GM12878 (cell line): Measurements from ENCODE around the gene KIAA1671. TPM values are rescaled to one million over a fixed set of nuclear protein-coding genes. Genes with fewer than 3 reads are reported as not detected.

ENCODE experiments used
- ATAC-seq: fragments of 200-7000 bp; cut with Tn5 transposase; 3 replicates; pipeline ENCODE4 v1.9.1; 2020; ENCODE audit warnings: mild to moderate bottlenecking, moderate library complexity
- BruUV-seq: library from RNA; stranded (reverse); fragments of 400-500 nt; replicated peaks from 2 replicates; lab custom pipeline; 2021; lab: Mats Ljungman, UMichigan
- CTCF ChIA-PET: fragments of 300-600 bp; sonication (Branson Sonifier 250); formaldehyde crosslinking; extraction: SDS; loops from one replicate; lab custom pipeline; 2021; ENCODE audit warnings: inconsistent platforms; lab: Yijun Ruan, JAX
- POLR2A ChIA-PET: fragments of 350-600 bp; formaldehyde crosslinking; extraction: SDS; loops from one replicate; lab custom pipeline; 2021; ENCODE audit warnings: inconsistent platforms; lab: Charles Lee
- RAD21 ChIA-PET: fragments of 300-600 bp; sonication (Branson Sonifier 250); formaldehyde crosslinking; loops from one replicate; lab custom pipeline; 2023; ENCODE audit warnings: antibody characterized with exemption; ENCODE audit not compliant: unreplicated experiment; lab: Charles Lee
- SMC1A ChIA-PET: fragments of 300-600 bp; sonication (Branson Sonifier 250); formaldehyde crosslinking; loops from one replicate; lab custom pipeline; 2023; ENCODE audit not compliant: unreplicated experiment, uncharacterized antibody; lab: Charles Lee
- DNase-seq: peaks from one replicate; pipeline ENCODE4 v3.0.0-alpha.2; 2011; ENCODE audit warnings: low read depth, low spot score
- FAIRE-seq: peaks from 3 replicates; lab custom pipeline; 2011; peaks lifted over from hg19 to GRCh38; lab: Jason Lieb, UNC
- H2AFZ ChIP-seq: 2 replicates; pipeline ENCODE4 v1.6.0; 2011; ENCODE audit warnings: low read depth, low read length, control low read depth; ENCODE audit not compliant: control insufficient read depth
- H3K27ac ChIP-seq: 2 replicates; pipeline ENCODE4 v1.5.1; 2011; ENCODE audit warnings: control low read depth; ENCODE audit not compliant: control insufficient read depth, insufficient read depth
- H3K27me3 ChIP-seq, 2 experiments: replicated peaks in 1 of 2; 2 replicates each; pipeline versions ENCODE4 v1.6.0 to v1.6.1; 2011; ENCODE audit warnings: low read length in 1 of 2; ENCODE audit not compliant: control insufficient read depth in 2 of 2, insufficient read depth in 2 of 2
- H3K36me3 ChIP-seq, 2 experiments: 2 replicates each; pipeline ENCODE4 v1.5.1; 2011; ENCODE audit warnings: low read length in 1 of 2; ENCODE audit not compliant: control insufficient read depth in 2 of 2, insufficient read depth in 2 of 2
- H3K4me1 ChIP-seq: 2 replicates; pipeline ENCODE4 v1.6.1; 2011; ENCODE audit warnings: mild to moderate bottlenecking, low read length, moderate library complexity, mixed read lengths; ENCODE audit not compliant: control insufficient read depth, insufficient read depth
- H3K4me2 ChIP-seq: 2 replicates; pipeline ENCODE4 v1.6.0; 2011; ENCODE audit warnings: control low read depth; ENCODE audit not compliant: control insufficient read depth, insufficient read depth
- H3K4me3 ChIP-seq: fragments of 200-600 bp; sonication (generic); 2 replicates; pipeline ENCODE4 v1.5.1; 2016
- H3K79me2 ChIP-seq: 2 replicates; pipeline ENCODE4 v1.6.0; 2011; ENCODE audit warnings: low read length; ENCODE audit not compliant: control insufficient read depth, insufficient read depth
- H3K9ac ChIP-seq: 2 replicates; pipeline ENCODE4 v1.8.0; 2011; ENCODE audit warnings: low read length, control low read depth, mixed read lengths; ENCODE audit not compliant: control insufficient read depth, insufficient read depth
- H3K9me3 ChIP-seq: replicated peaks from 3 replicates; pipeline ENCODE4 v1.5.1; 2011; ENCODE audit warnings: mild to moderate bottlenecking, low read length; ENCODE audit not compliant: control insufficient read depth, insufficient read depth
- H4K20me1 ChIP-seq: 2 replicates; pipeline ENCODE4 v1.6.0; 2011; ENCODE audit not compliant: control insufficient read depth, insufficient read depth
- CHD1 ChIP-seq: IDR thresholded peaks from 2 replicates; pipeline ENCODE4 v1.6.1; 2012; ENCODE audit warnings: low read depth, low read length, improper control_type of control experiment
- IKZF2 ChIP-seq, 2 experiments: fragments of 450-650 bp; IDR thresholded peaks; 2 replicates each; pipeline ENCODE4 v1.6.1; 2017; ENCODE audit warnings: mild to moderate bottlenecking in 2 of 2, moderate library complexity in 2 of 2
- KAT2A ChIP-seq: conservative IDR thresholded peaks from 2 replicates; pipeline ENCODE4 v1.6.1; 2011; ENCODE audit warnings: low read depth, low read length; ENCODE audit not compliant: control insufficient read depth
- NBN ChIP-seq: fragments of 450-650 bp; IDR thresholded peaks from 2 replicates; pipeline ENCODE4 v1.6.1; 2016
- RAD51 ChIP-seq: fragments of 450-650 bp; IDR thresholded peaks from 2 replicates; pipeline ENCODE4 v1.6.1; 2016; ENCODE audit warnings: moderate library complexity, mild to moderate bottlenecking, inconsistent platforms
- RFX5 ChIP-seq: IDR thresholded peaks from 2 replicates; pipeline ENCODE4 v1.6.1; 2011; ENCODE audit warnings: low read depth, low read length, improper control_type of control experiment
- SP1 ChIP-seq: IDR thresholded peaks from one replicate; pipeline ENCODE4 v1.6.1; 2011; ENCODE audit warnings: low read depth, low read length
- YY1 ChIP-seq: IDR thresholded peaks from 2 replicates; pipeline ENCODE4 v1.6.1; 2011; ENCODE audit warnings: low read depth, mild to moderate bottlenecking, low read length
- WGBS: methylation state at CpG from one replicate; pipeline ENCODE4 v1.1.6; 2016; ENCODE audit warnings: low lambda C conversion rate; ENCODE audit not compliant: insufficient replicate concordance, insufficient coverage; ENCODE audit errors: missing lambda C conversion rate; 5-methylcytosine and 5-hydroxymethylcytosine counted together
- in situ Hi-C: fragments of 300-500 bp; cut with MboI; formaldehyde crosslinking; loops from 9 replicates; pipeline ENCODE4 v1.14.3; 2018; ENCODE audit warnings: mixed read lengths
- intact Hi-C: fragments of 100-400 bp; cut with micrococcal nuclease; formaldehyde crosslinking; loops from one replicate; pipeline ENCODE4 v1.14.2; 2022; ENCODE audit not compliant: unreplicated experiment
- polyA plus RNA-seq, 11 experiments: library from polyadenylated mRNA; depleted of rRNA in 4 of 11; unstranded in 6 of 11; stranded (reverse) in 5 of 11; fragments of >200 nt; fragmentation: Nextera tagmentation in 4 of 11; fragmentation: Illumina TruSeq in 1 of 11; extraction: Ambion mirVana in 4 of 11; extraction: Trizol in 1 of 11; gene quantifications; 1 replicate in 1 of 11; 2 replicates in 10 of 11; pipeline versions ENCODE4 v1.2.1 to v1.2.3, GENCODE V29; 2011 to 2016; ENCODE audit warnings: inconsistent platforms in 2 of 11, missing spikeins in 2 of 11, low read depth in 1 of 11
- total RNA-seq, 4 experiments: library from RNA; depleted of rRNA in 3 of 4; stranded (reverse); fragments of >200 nt in 3 of 4; fragmentation: Illumina TruSeq in 1 of 4; extraction: Trizol in 1 of 4; gene quantifications; 2 replicates each; pipeline versions ENCODE4 v1.2.1 to v1.2.3, GENCODE V29; 2013 to 2021

KIAA1671 gene
- total and polyA plus RNA-seq, 10 of the 15 experiments (the other 5 are each of a cell fraction or from before 2014, with no cell fraction given): 0.05 to 2.7 (median 0.33) TPM

GRCh38 chr22:25206998-25207397 is 254.5 kb downstream of the KIAA1671 start:
- Histone ChIP-seq H2AFZ (no peak overlapping the region), H3K4me3 (no peak overlapping the region), H3K4me1 (no peaks in the 10 kb centered on the region), H3K79me2 (no peaks in the 10 kb centered on the region), H4K20me1 (no peaks in the 10 kb centered on the region), H3K27ac (no peak overlapping the region), H3K9me3 (no peaks in the 10 kb centered on the region), H3K9ac (no peak overlapping the region), H3K36me3 (no peaks in the 10 kb centered on the region), H3K4me2 (no peak overlapping the region), H3K27me3 (no peaks in the 10 kb centered on the region)
- TF ChIP-seq CHD1 (no peak), NBN (no peak), RAD51 (no peak), SP1 (no peak), IKZF2 (IDR thresholded peaks at IDR 0.05) (no peak), KAT2A (no peak), RFX5 (no peak)
- RAD21 ChIA-PET: no interaction called here
- DNase-seq (no peak), FAIRE-seq (no peak), ATAC-seq (no peak)
- 45% methylated on average over 18 of the region's 21 CpGs for WGBS
- intact Hi-C loops (no loop called here), in situ Hi-C loops (no loop called here)
- CTCF ChIA-PET: no interaction called here
- SMC1A ChIA-PET: no interaction called here
- no TSS peak for BruUV-seq
- POLR2A ChIA-PET: no interaction called here

DNA sequence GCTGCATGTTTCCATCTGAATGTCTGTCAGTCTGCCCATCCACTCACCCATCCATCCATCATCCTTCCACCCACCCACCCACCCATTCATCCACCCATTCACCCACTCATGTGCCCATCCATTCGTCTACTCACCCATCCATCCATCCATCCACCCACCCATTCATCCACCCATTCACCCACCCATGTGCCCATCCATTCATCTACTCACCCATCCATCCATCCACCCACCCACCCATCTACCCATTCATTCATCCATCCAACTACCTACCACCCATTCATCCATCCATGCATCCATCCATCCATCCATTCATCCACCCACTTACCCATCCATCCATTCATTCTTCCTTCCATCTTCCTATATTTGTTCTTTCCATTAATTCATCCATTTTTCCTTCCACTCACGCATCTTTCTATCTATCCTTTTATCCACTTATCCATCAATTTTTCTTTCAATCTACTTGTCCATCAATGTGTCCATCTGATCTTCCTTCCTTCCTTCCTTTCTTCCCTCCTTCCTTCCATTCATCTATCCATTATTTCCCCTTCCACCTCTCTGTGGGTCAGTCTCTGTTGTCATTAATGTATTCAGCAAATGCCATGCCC is 255.1 kb downstream of the KIAA1671 start:
- no peak for TF ChIP-seq YY1
- TF ChIP-seq, all 136 proteins: peak for 0
- Histone ChIP-seq H3K9ac (no peak overlapping the region), H3K9me3 (no peaks in the 10 kb centered on the region; the same call in 2 of the 3 replicates), H3K4me1 (no peaks in the 10 kb centered on the region), H3K27me3 (no peaks in the 10 kb centered on the region), H4K20me1 (no peaks in the 10 kb centered on the region), H3K4me2 (no peak overlapping the region), H3K36me3 (no peaks in the 10 kb centered on the region), H3K27ac (no peak overlapping the region), H3K79me2 (no peaks in the 10 kb centered on the region), H3K4me3 (no peak overlapping the region), H2AFZ (no peak overlapping the region)
- ChIA-PET RAD21 (no interaction called here), CTCF (no interaction called here), SMC1A (no interaction called here), POLR2A (no interaction called here)
- DNase-seq (no peak), ATAC-seq (no peak), FAIRE-seq (no peak)
- no CpG with 5 or more reads among the region's 2 CpGs for WGBS
- in situ Hi-C loops: no loop called here
- no TSS peak for BruUV-seq
- intact Hi-C loops: no loop called here
